HepG2 (cell line): Measurements from ENCODE around the gene RPLP2. TPM values are rescaled to one million over a fixed set of nuclear protein-coding genes. Genes with fewer than 3 reads are reported as not detected.

Experiments used
- ATAC-seq: fragments of 200-7000 bp; cut with Tn5 transposase; 3 replicates; pipeline ENCODE4 v1.9.1; 2020; ENCODE audit warnings: mild to moderate bottlenecking, moderate library complexity
- BruUV-seq: library from RNA; stranded (reverse); fragments of 400-500 nt; replicated peaks from 2 replicates; lab custom pipeline; 2021; lab: Mats Ljungman, UMichigan
- CTCF ChIA-PET: fragments of 300-600 bp; formaldehyde crosslinking; extraction: SDS; loops from one replicate; lab custom pipeline; 2021; ENCODE audit warnings: low total read pairs, inconsistent platforms, low intra/inter-chr PET ratio; lab: Yijun Ruan, JAX
- POLR2A ChIA-PET: fragments of 350-600 bp; sonication (Branson Sonifier 250); formaldehyde crosslinking; loops from one replicate; lab custom pipeline; 2020; ENCODE audit warnings: antibody characterized with exemption, inconsistent platforms; lab: Yijun Ruan, JAX
- DNase-seq: peaks from one replicate; pipeline ENCODE4 v3.0.0-alpha.2; 2015; ENCODE audit warnings: low spot score
- FAIRE-seq: peaks from 3 replicates; lab custom pipeline; 2011; peaks lifted over from hg19 to GRCh38; lab: Jason Lieb, UNC
- H2AFZ ChIP-seq: one replicate; pipeline ENCODE4 v1.6.1; 2011; ENCODE audit warnings: low read length, inconsistent platforms
- H3K27ac ChIP-seq: fragments of 300-600 bp; 3 replicates; pipeline ENCODE4 v1.8.0; 2011; ENCODE audit warnings: mixed run types, mild to moderate bottlenecking, mixed read lengths, low read length, inconsistent platforms; ENCODE audit not compliant: insufficient read depth; ENCODE audit errors: extremely low read length
- H3K27me3 ChIP-seq, 2 experiments: fragments of 200-600 bp in 1 of 2; 2 replicates in 1 of 2; 3 replicates in 1 of 2; pipeline versions ENCODE4 v1.6.0 to v1.8.0; 2011; ENCODE audit warnings: low read length in 2 of 2, mild to moderate bottlenecking in 2 of 2, moderate library complexity in 2 of 2, inconsistent platforms in 1 of 2; ENCODE audit not compliant: insufficient read depth in 2 of 2, control insufficient read depth in 1 of 2
- H3K36me3 ChIP-seq, 2 experiments: fragments of 200-600 bp in 1 of 2; replicated peaks in 1 of 2; 2 replicates in 1 of 2; 3 replicates in 1 of 2; pipeline versions ENCODE4 v1.5.1 to v1.8.0; 2011; ENCODE audit warnings: low read length in 2 of 2, inconsistent platforms in 1 of 2; ENCODE audit not compliant: insufficient read depth in 2 of 2, control insufficient read depth in 1 of 2
- H3K4me1 ChIP-seq: 2 replicates; pipeline ENCODE4 v1.5.1; 2012; ENCODE audit warnings: low read length, inconsistent platforms; ENCODE audit not compliant: insufficient read depth
- H3K4me2 ChIP-seq: 2 replicates; pipeline ENCODE4 v1.6.0; 2011; ENCODE audit warnings: low read depth, low read length, inconsistent platforms
- H3K4me3 ChIP-seq, 3 experiments: fragments of 200-600 bp in 1 of 3; sonication (generic), shearing (Covaris generic) in 1 of 3; replicated peaks in 1 of 3; 2 replicates each; pipeline ENCODE4 v1.5.1; 2011 to 2016; ENCODE audit warnings: low read length in 3 of 3, inconsistent platforms in 2 of 3, low read depth in 2 of 3, mild to moderate bottlenecking in 2 of 3, control low read depth in 1 of 3, mixed read lengths in 1 of 3; ENCODE audit not compliant: insufficient read depth in 1 of 3
- H3K79me2 ChIP-seq: one replicate; pipeline ENCODE4 v1.6.1; 2011; ENCODE audit warnings: low read length, inconsistent platforms; ENCODE audit not compliant: insufficient read depth
- H3K9ac ChIP-seq: 2 replicates; pipeline ENCODE4 v1.6.0; 2011; ENCODE audit warnings: mild to moderate bottlenecking, low read depth, low read length, inconsistent platforms; ENCODE audit not compliant: insufficient read depth
- H3K9me3 ChIP-seq: 2 replicates; pipeline ENCODE4 v1.5.1; 2012; ENCODE audit warnings: mild to moderate bottlenecking, low read length
- H4K20me1 ChIP-seq: 2 replicates; pipeline ENCODE4 v1.6.0; 2011; ENCODE audit warnings: inconsistent platforms, mild to moderate bottlenecking, low read length, moderate library complexity; ENCODE audit not compliant: insufficient read depth
- CENPT ChIP-seq: sonication (generic); formaldehyde crosslinking; IDR thresholded peaks from 2 replicates; pipeline ENCODE4 v1.8.0; 2022; ENCODE audit warnings: low read depth, mild to moderate bottlenecking, moderate library complexity, missing genetic modification reagents
- KDM1A ChIP-seq: IDR thresholded peaks from 2 replicates; pipeline ENCODE4 v1.6.1; 2016; ENCODE audit warnings: missing compliant biosample characterization
- KDM4B ChIP-seq: sonication (generic); formaldehyde crosslinking; IDR thresholded peaks from 2 replicates; pipeline ENCODE4 v1.4.0; 2020; ENCODE audit warnings: missing genetic modification reagents
- LCORL ChIP-seq, 2 experiments: fragments of 450-650 bp in 1 of 2; sonication (generic) in 1 of 2; formaldehyde crosslinking in 1 of 2; IDR thresholded peaks; 2 replicates each; pipeline versions ENCODE4 v1.5.0 to v1.6.1; 2017 to 2020; ENCODE audit warnings: antibody characterized with exemption in 1 of 2, missing genetic modification reagents in 1 of 2
- NBN ChIP-seq: fragments of 450-650 bp; conservative IDR thresholded peaks from 2 replicates; pipeline ENCODE4 v1.6.1; 2017
- NCOA5 ChIP-seq: sonication (generic); formaldehyde crosslinking; IDR thresholded peaks from 2 replicates; pipeline ENCODE4 v1.4.0; 2020; ENCODE audit warnings: missing genetic modification reagents
- NR2F6 ChIP-seq, 2 experiments: IDR thresholded peaks; 2 replicates each; pipeline ENCODE4 v1.6.1; 2016; ENCODE audit warnings: antibody characterized with exemption in 1 of 2, mild to moderate bottlenecking in 1 of 2
- POLR2A ChIP-seq, 2 experiments: IDR thresholded peaks; 2 replicates each; pipeline ENCODE4 v1.6.1; 2011; ENCODE audit warnings: low read depth in 2 of 2, low read length in 2 of 2, mild to moderate bottlenecking in 1 of 2, moderate library complexity in 1 of 2; ENCODE audit not compliant: insufficient read depth in 1 of 2
- STAG1 ChIP-seq: sonication (generic); formaldehyde crosslinking; IDR thresholded peaks from 2 replicates; pipeline ENCODE4 v1.4.0; 2020; ENCODE audit warnings: missing genetic modification reagents
- TARDBP ChIP-seq: sonication (generic); formaldehyde crosslinking; IDR thresholded peaks from 2 replicates; pipeline ENCODE4 v1.8.0; 2022; ENCODE audit warnings: mild to moderate bottlenecking, missing genetic modification reagents
- XBP1 ChIP-seq: sonication (generic); formaldehyde crosslinking; IDR thresholded peaks from 2 replicates; pipeline ENCODE4 v1.5.0; 2020; ENCODE audit warnings: missing genetic modification reagents
- ZNF20 ChIP-seq: sonication (generic); formaldehyde crosslinking; IDR thresholded peaks from 2 replicates; pipeline ENCODE4 v1.4.0; 2020; ENCODE audit warnings: mild to moderate bottlenecking, moderate library complexity, missing genetic modification reagents
- ZNF570 ChIP-seq: sonication (generic); formaldehyde crosslinking; IDR thresholded peaks from 2 replicates; pipeline ENCODE4 v1.4.0; 2020; ENCODE audit warnings: mild to moderate bottlenecking, missing genetic modification reagents, borderline replicate concordance
- ZNF577 ChIP-seq: sonication (generic); formaldehyde crosslinking; IDR thresholded peaks from 2 replicates; pipeline ENCODE4 v1.4.0; 2020; ENCODE audit warnings: mild to moderate bottlenecking, low read depth, missing genetic modification reagents, borderline replicate concordance
- ZNF598 ChIP-seq: sonication (generic); formaldehyde crosslinking; IDR thresholded peaks from 2 replicates; pipeline ENCODE4 v1.5.1; 2020; ENCODE audit warnings: mild to moderate bottlenecking, missing genetic modification reagents, borderline replicate concordance
- ZNF7 ChIP-seq: IDR thresholded peaks from 2 replicates; pipeline ENCODE4 v1.6.1; 2016; ENCODE audit warnings: missing biosample characterization, missing genetic modification reagents
- ZNF775 ChIP-seq: sonication (generic); formaldehyde crosslinking; IDR thresholded peaks from 2 replicates; pipeline ENCODE4 v1.4.0; 2020; ENCODE audit warnings: missing genetic modification reagents, mild to moderate bottlenecking, moderate library complexity, borderline replicate concordance
- WGBS: methylation state at CpG from one replicate; pipeline ENCODE4 v1.1.6; 2017; ENCODE audit warnings: low lambda C conversion rate; 5-methylcytosine and 5-hydroxymethylcytosine counted together
- in situ Hi-C: cut with HindIII; loops from 2 replicates; pipeline ENCODE4 v1.10.0; 2017; ENCODE audit warnings: low pct_unique_long_range_greater_than_20kb; ENCODE audit not compliant: extremely low pct_ligation_motif_present
- intact Hi-C: fragments of 100-400 bp; cut with micrococcal nuclease; formaldehyde crosslinking; loops from one replicate; pipeline ENCODE4 v1.10.0; 2022; ENCODE audit not compliant: unreplicated experiment
- polyA plus RNA-seq, 8 experiments: library from polyadenylated mRNA; depleted of rRNA in 3 of 8; stranded (reverse) in 7 of 8; unstranded in 1 of 8; fragments of >200 nt; fragmentation: Illumina TruSeq in 4 of 8; extraction: Trizol in 4 of 8; gene quantifications; 2 replicates each; pipeline versions ENCODE4 v1.2.1 to v1.2.3, GENCODE V29; 2011 to 2016; ENCODE audit warnings: low read depth in 4 of 8, missing spikeins in 1 of 8, mixed read lengths in 1 of 8; ENCODE audit not compliant: insufficient read depth in 1 of 8
- total RNA-seq, 5 experiments: library from RNA; depleted of rRNA; stranded (reverse); fragments of >200 nt; fragmentation: Illumina TruSeq; extraction: Trizol; gene quantifications; 2 replicates each; pipeline ENCODE4 v1.2.3, GENCODE V29; 2016; ENCODE audit warnings: low read depth in 1 of 5
- TF ChIP-seq, protein P1 (sequence below): sonication (generic); formaldehyde crosslinking; IDR thresholded peaks from 2 replicates; pipeline ENCODE4 v1.8.0; 2022; ENCODE audit warnings: missing genetic modification reagents, mild to moderate bottlenecking, inconsistent platforms, borderline replicate concordance
- TF ChIP-seq, protein P2 (sequence below): sonication (generic); formaldehyde crosslinking; IDR thresholded peaks from 2 replicates; pipeline ENCODE4 v1.5.0; 2020; ENCODE audit warnings: missing genetic modification reagents

Gene RPLP2
- total and polyA plus RNA-seq, 2 of the 13 experiments (the other 11 are each of a cell fraction or from before 2014, with no cell fraction given): 978 to 2,106 TPM

DNA sequence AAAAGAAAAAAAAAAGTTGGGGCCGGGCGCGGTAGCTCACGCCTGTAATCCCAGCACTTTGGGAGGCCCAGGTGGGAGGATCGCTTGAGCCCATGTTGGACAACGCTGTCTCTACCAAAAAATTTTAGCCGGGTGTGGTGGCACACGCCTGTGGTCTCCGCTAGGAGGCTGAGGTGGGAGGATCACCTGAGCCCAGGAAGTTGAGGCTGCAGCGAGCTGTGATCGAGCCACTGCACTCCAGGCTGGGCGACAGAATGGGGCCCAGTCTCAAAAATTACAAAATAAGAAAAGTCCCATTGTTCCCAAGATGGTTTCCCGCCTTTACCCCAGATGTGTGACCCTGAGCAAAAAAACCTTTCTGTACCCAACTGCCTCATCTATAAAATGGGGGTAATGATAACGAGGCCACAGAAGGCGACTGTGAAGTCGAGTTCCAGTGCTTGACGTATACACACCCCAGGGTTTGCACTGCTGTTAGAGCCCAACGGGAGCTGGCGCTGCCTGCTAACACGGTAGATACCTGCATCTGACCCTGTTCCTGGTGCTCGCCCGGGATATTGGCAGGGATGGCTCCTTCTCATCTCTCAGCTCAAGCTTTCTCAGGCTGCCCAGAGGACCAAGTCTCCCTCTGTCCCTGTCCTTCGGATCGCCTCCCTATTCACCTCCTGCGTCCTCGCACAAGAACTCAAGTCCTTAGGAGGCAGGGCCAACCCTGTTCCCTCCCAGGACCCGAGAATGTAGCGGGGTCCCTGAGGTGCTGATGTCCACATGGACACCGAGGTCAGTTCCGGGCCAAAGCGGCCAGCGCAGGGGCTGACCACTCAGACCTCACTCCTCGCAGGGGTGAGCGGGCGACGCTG is 1.1 kb upstream of the RPLP2 start:
- ChIA-PET POLR2A (interaction anchor here (0.6 to 2.7 kb wide), 19 partner anchors 11 to 363 kb away, joined by 3 to 127 read pairs (median 5); partner anchors contain the start of genes CEND1, CRACR2B, EPS8L2 and GATD1), CTCF (no interaction called here)
- Histone ChIP-seq H3K9me3 (no peaks in the 10 kb centered on the region), H3K4me1 (peaks cover 56% of the 10 kb centered on the region), H3K4me2 (peak overlapping the region; percentile 97), H2AFZ (no peak overlapping the region), H3K36me3 (peaks cover 16 to 27% of the 10 kb centered on the region in 2 experiments), H3K27ac (peak overlapping the region; percentile 95), H3K9ac (peak overlapping the region; percentile 98), H3K4me3 (peak overlapping the region; percentile 97 to 100 (median 99)), H4K20me1 (peaks cover 24% of the 10 kb centered on the region), H3K27me3 (no peaks in the 10 kb centered on the region; a peak in 1 of 5 replicates), H3K79me2 (peaks cover 44% of the 10 kb centered on the region)
- peak; percentile 72 for ATAC-seq
- FAIRE-seq: no peak
- in situ Hi-C loops (no loop called here), intact Hi-C loops (loop anchor here (5.0 kb wide), 1 partner anchor 34 kb away; the partner anchor contains the start of genes POLR2L and TSPAN4)
- DNase-seq: peak; percentile 71
- BruUV-seq: TSS peak; percentile 85
- WGBS: 20% methylated on average over 20 of the region's 36 CpGs
- TF ChIP-seq KDM4B: peak; percentile 55
- TF ChIP-seq, protein P1, sequence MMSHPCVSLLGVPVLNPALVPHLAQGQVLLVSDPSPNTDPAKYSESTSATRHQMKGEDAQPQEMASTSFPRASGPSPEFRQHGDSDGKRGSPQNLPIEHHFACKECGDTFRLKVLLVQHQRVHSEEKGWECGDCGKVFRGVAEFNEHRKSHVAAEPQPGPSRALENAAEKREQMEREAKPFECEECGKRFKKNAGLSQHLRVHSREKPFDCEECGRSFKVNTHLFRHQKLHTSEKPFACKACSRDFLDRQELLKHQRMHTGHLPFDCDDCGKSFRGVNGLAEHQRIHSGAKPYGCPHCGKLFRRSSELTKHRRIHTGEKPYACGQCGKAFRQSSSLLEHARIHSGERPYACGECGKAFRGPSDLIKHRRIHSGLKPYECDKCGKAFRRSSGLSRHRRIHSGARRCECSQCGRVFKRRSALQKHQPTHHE (CRISPR knock-in tag): peak; percentile 33; the same call in 1 of the 2 replicates
- TF ChIP-seq CENPT (CRISPR knock-in tag): 0 out of 2 replicates have a peak, but pooled peaks have one; percentile 8
- peak; percentile 70 for TF ChIP-seq ZNF7
- 0 out of 2 replicates have a peak, but pooled peaks have one; percentile 7 for TF ChIP-seq KDM1A (CRISPR knock-in tag)
- TF ChIP-seq TARDBP: no peak
- TF ChIP-seq ZNF598: 0 out of 2 replicates have a peak, but pooled peaks have one; percentile 66
- TF ChIP-seq, protein P2, sequence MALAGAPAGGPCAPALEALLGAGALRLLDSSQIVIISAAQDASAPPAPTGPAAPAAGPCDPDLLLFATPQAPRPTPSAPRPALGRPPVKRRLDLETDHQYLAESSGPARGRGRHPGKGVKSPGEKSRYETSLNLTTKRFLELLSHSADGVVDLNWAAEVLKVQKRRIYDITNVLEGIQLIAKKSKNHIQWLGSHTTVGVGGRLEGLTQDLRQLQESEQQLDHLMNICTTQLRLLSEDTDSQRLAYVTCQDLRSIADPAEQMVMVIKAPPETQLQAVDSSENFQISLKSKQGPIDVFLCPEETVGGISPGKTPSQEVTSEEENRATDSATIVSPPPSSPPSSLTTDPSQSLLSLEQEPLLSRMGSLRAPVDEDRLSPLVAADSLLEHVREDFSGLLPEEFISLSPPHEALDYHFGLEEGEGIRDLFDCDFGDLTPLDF (CRISPR knock-in tag): no peak
- TF ChIP-seq ZNF577 (CRISPR knock-in tag): no peak
- TF ChIP-seq NCOA5 (CRISPR knock-in tag): no peak
- no peak for TF ChIP-seq ZNF775
- no peak for TF ChIP-seq LCORL (IDR thresholded peaks at IDR 0.05)
- peak; percentile 18; the same call in 1 of the 2 replicates for TF ChIP-seq LCORL (CRISPR knock-in tag; IDR thresholded peaks at IDR 0.05)
- TF ChIP-seq POLR2A (IDR thresholded peaks at IDR 0.05; ENCODE audit: insufficient read depth in 1 of 2, low read depth in 2 of 2, low read length in 2 of 2): 0 out of 4 replicates have a peak, but pooled peaks of 1 of the 2 experiments have one; percentile 7
- no peak for TF ChIP-seq NR2F6 (IDR thresholded peaks at IDR 0.05)
- peak; percentile 11; the same call in 1 of the 2 replicates for TF ChIP-seq NR2F6 (CRISPR knock-in tag; IDR thresholded peaks at IDR 0.05)
- no peak; the same call in 1 of the 2 replicates for TF ChIP-seq STAG1 (CRISPR knock-in tag)
- no peak for TF ChIP-seq ZNF570 (CRISPR knock-in tag)
- no peak for TF ChIP-seq ZNF20
- no peak for TF ChIP-seq NBN
- peak; percentile 39; the same call in 1 of the 2 replicates for TF ChIP-seq XBP1 (CRISPR knock-in tag)
